H1 (cell line): ENCODE measurements around the gene MCM7. TPM values are rescaled to one million over a fixed set of nuclear protein-coding genes. Genes with fewer than 3 reads are reported as not detected.

Experiments
- CTCF ChIA-PET: fragments of 300-600 bp; sonication (Branson Sonifier 250); formaldehyde crosslinking; loops from one replicate; lab custom pipeline; 2021; ENCODE audit not compliant: partially characterized antibody; lab: Charles Lee
- POLR2A ChIA-PET: fragments of 300-600 bp; sonication (Branson Sonifier 250); formaldehyde crosslinking; loops from one replicate; lab custom pipeline; 2021; ENCODE audit warnings: inconsistent platforms; ENCODE audit not compliant: partially characterized antibody; lab: Charles Lee
- DNase-seq, 2 experiments: peaks; one replicate each; pipeline versions ENCODE4 v3.0.0 to v3.0.0-alpha.2; 2010 to 2022; ENCODE audit warnings: low spot score in 2 of 2, low read depth in 1 of 2, mixed read lengths in 1 of 2
- FAIRE-seq: peaks from 2 replicates; lab custom pipeline; 2011; peaks lifted over from hg19 to GRCh38; lab: Jason Lieb, UNC
- H2AFZ ChIP-seq: 2 replicates; pipeline ENCODE4 v1.8.1; 2012; ENCODE audit warnings: low read length, inconsistent platforms
- H2AK5ac ChIP-seq: 2 replicates; pipeline ENCODE4 v1.6.1; 2013; ENCODE audit warnings: low read depth, low read length
- H2BK120ac ChIP-seq: replicated peaks from 2 replicates; pipeline ENCODE3; 2013; ENCODE audit warnings: low read depth, low read length, inconsistent platforms
- H2BK12ac ChIP-seq: 2 replicates; pipeline ENCODE4 v1.6.1; 2013; ENCODE audit warnings: low read depth, low read length
- H2BK15ac ChIP-seq: 2 replicates; pipeline ENCODE4 v1.6.1; 2013; ENCODE audit warnings: low read length
- H2BK20ac ChIP-seq: 2 replicates; pipeline ENCODE4 v1.6.1; 2013; ENCODE audit warnings: low read length
- H2BK5ac ChIP-seq: 2 replicates; pipeline ENCODE4 v1.6.1; 2013; ENCODE audit warnings: low read depth, low read length
- H3K14ac ChIP-seq: 2 replicates; pipeline ENCODE4 v1.6.1; 2013; ENCODE audit warnings: inconsistent platforms; ENCODE audit not compliant: insufficient read length
- H3K18ac ChIP-seq: 2 replicates; pipeline ENCODE4 v1.6.1; 2013; ENCODE audit warnings: low read length; ENCODE audit errors: extremely low read depth
- H3K23ac ChIP-seq: 2 replicates; pipeline ENCODE4 v1.6.1; 2013; ENCODE audit warnings: inconsistent platforms; ENCODE audit not compliant: insufficient read length
- H3K23me2 ChIP-seq: 2 replicates; pipeline ENCODE4 v1.6.1; 2013; ENCODE audit warnings: low read depth, low read length
- H3K27ac ChIP-seq: 2 replicates; pipeline ENCODE4 v1.6.1; 2011; ENCODE audit warnings: low read depth, low read length, inconsistent platforms
- H3K27me3 ChIP-seq, 4 experiments: replicated peaks in 1 of 4; 1 replicate in 1 of 4; 2 replicates in 3 of 4; pipeline versions ENCODE4 v1.6.1 to v1.8.1; 2011 to 2013; ENCODE audit warnings: low read length in 3 of 4, mild to moderate bottlenecking in 3 of 4, inconsistent platforms in 2 of 4, mixed read lengths in 2 of 4, moderate library complexity in 1 of 4; ENCODE audit not compliant: control insufficient read depth in 3 of 4, insufficient read depth in 3 of 4; ENCODE audit errors: extremely low read depth in 1 of 4
- H3K36me3 ChIP-seq, 4 experiments: 2 replicates each; pipeline versions ENCODE4 v1.6.1 to v1.8.1; 2011 to 2013; ENCODE audit warnings: mild to moderate bottlenecking in 4 of 4, low read length in 3 of 4, moderate library complexity in 2 of 4, control low read depth in 1 of 4, inconsistent platforms in 1 of 4; ENCODE audit not compliant: insufficient read depth in 4 of 4, control insufficient read depth in 2 of 4
- H3K4ac ChIP-seq: replicated peaks from 2 replicates; pipeline ENCODE3; 2013; ENCODE audit warnings: low read length, low read depth, mixed read lengths, inconsistent platforms; ENCODE audit not compliant: insufficient read length
- H3K4me1 ChIP-seq, 4 experiments: replicated peaks in 1 of 4; 1 replicate in 1 of 4; 2 replicates in 3 of 4; pipeline versions ENCODE4 v1.6.1 to v1.8.1; 2011 to 2013; ENCODE audit warnings: low read length in 3 of 4, inconsistent platforms in 2 of 4, mixed read lengths in 1 of 4; ENCODE audit not compliant: insufficient read depth in 4 of 4, control insufficient read depth in 3 of 4
- H3K4me2 ChIP-seq, 2 experiments: 2 replicates each; pipeline versions ENCODE4 v1.6.1 to v1.8.1; 2011 to 2013; ENCODE audit warnings: low read depth in 2 of 2, low read length in 2 of 2, control low read depth in 1 of 2, inconsistent platforms in 1 of 2, mild to moderate bottlenecking in 1 of 2; ENCODE audit not compliant: insufficient read depth in 1 of 2
- H3K4me3 ChIP-seq, 4 experiments: fragments of 200-600, 300-600 bp in 1 of 4; sonication (generic), shearing (Covaris generic), sonication (Bioruptor Twin) in 1 of 4; 2 replicates each; pipeline versions ENCODE4 v1.5.1 to v1.8.1; 2011 to 2016; ENCODE audit warnings: low read length in 4 of 4, low read depth in 3 of 4, control low read depth in 2 of 4, inconsistent platforms in 2 of 4, mild to moderate bottlenecking in 2 of 4, mixed read lengths in 1 of 4, moderate library complexity in 1 of 4; ENCODE audit not compliant: insufficient read depth in 2 of 4; ENCODE audit errors: extremely low read depth in 1 of 4
- H3K56ac ChIP-seq: replicated peaks from 2 replicates; pipeline ENCODE3; 2013; ENCODE audit warnings: low read depth, mild to moderate bottlenecking, mixed read lengths, low read length, inconsistent platforms; ENCODE audit not compliant: insufficient read length
- H3K79me1 ChIP-seq: 2 replicates; pipeline ENCODE4 v1.6.1; 2013; ENCODE audit warnings: low read depth, low read length, control low read depth
- H3K79me2 ChIP-seq, 2 experiments: 2 replicates each; pipeline versions ENCODE4 v1.6.1 to v1.8.1; 2012 to 2013; ENCODE audit warnings: low read length in 2 of 2, mild to moderate bottlenecking in 2 of 2, inconsistent platforms in 1 of 2; ENCODE audit not compliant: insufficient read depth in 2 of 2, control insufficient read depth in 1 of 2
- H3K9ac ChIP-seq, 4 experiments: replicated peaks in 1 of 4; 1 replicate in 1 of 4; 2 replicates in 3 of 4; pipeline versions ENCODE4 v1.6.1 to v1.8.1; 2011 to 2013; ENCODE audit warnings: low read depth in 3 of 4, low read length in 3 of 4, control low read depth in 2 of 4, mild to moderate bottlenecking in 2 of 4, moderate library complexity in 2 of 4, inconsistent platforms in 1 of 4; ENCODE audit errors: extremely low read depth in 1 of 4
- H3K9me3 ChIP-seq, 2 experiments: 2 replicates each; pipeline versions ENCODE4 v1.6.1 to v1.8.1; 2012 to 2013; ENCODE audit warnings: mild to moderate bottlenecking in 2 of 2, moderate library complexity in 2 of 2, control low read depth in 1 of 2, inconsistent platforms in 1 of 2, low read depth in 1 of 2, low read length in 1 of 2, mixed read lengths in 1 of 2; ENCODE audit not compliant: insufficient read depth in 2 of 2
- H4K20me1 ChIP-seq, 2 experiments: replicated peaks in 1 of 2; 2 replicates each; pipeline versions ENCODE3 to v1.8.1; 2011 to 2013; ENCODE audit warnings: inconsistent platforms in 2 of 2, low read length in 2 of 2, mild to moderate bottlenecking in 1 of 2; ENCODE audit not compliant: insufficient read depth in 2 of 2, control insufficient read depth in 1 of 2
- H4K5ac ChIP-seq: 2 replicates; pipeline ENCODE4 v1.6.1; 2013; ENCODE audit warnings: low read length, low read depth, mixed read lengths, inconsistent platforms; ENCODE audit not compliant: insufficient read length
- H4K8ac ChIP-seq: 2 replicates; pipeline ENCODE4 v1.8.0; 2013; ENCODE audit warnings: mild to moderate bottlenecking, moderate library complexity, low read length, inconsistent platforms; ENCODE audit not compliant: insufficient read depth; ENCODE audit errors: extremely low read depth
- H4K91ac ChIP-seq: replicated peaks from 2 replicates; pipeline ENCODE3; 2013; ENCODE audit warnings: low read length, mixed read lengths, inconsistent platforms; ENCODE audit not compliant: insufficient read length
- SUZ12 ChIP-seq: fragments of 200-600 bp; sonication (generic); IDR thresholded peaks from 2 replicates; pipeline ENCODE4 v1.6.1; 2012; ENCODE audit warnings: mild to moderate bottlenecking, inconsistent platforms, low read length, moderate library complexity, mixed read lengths
- TCF12 ChIP-seq: IDR thresholded peaks from 2 replicates; pipeline ENCODE4 v1.6.1; 2011; ENCODE audit warnings: low read depth, mild to moderate bottlenecking, low read length
- WGBS, 2 experiments: shearing (Covaris generic) in 1 of 2; methylation state at CpG; one replicate each; pipeline versions ENCODE4 v1.1.6 to v1.1.7; 2013 to 2015; ENCODE audit warnings: low lambda C conversion rate in 2 of 2, mixed read lengths in 2 of 2, inconsistent platforms in 1 of 2, low coverage in 1 of 2, missing lambda C conversion rate in 1 of 2; ENCODE audit not compliant: insufficient replicate concordance in 2 of 2, insufficient coverage in 1 of 2, insufficient read length in 1 of 2; ENCODE audit errors: extremely low coverage in 1 of 2, missing lambda C conversion rate in 1 of 2; 5-methylcytosine and 5-hydroxymethylcytosine counted together
- long read RNA-seq, 2 experiments: library from RNA in 1 of 2; library from capped mRNA in 1 of 2; stranded (forward); transcript quantifications; one replicate each; pipeline ENCODE4 v2.0.0, GENCODE V29; 2021; ENCODE audit warnings: inconsistent platforms in 1 of 2
- polyA minus RNA-seq, 3 experiments: library from RNA; depleted of rRNA, polyadenylated mRNA; stranded (reverse); fragments of >200 nt; gene quantifications; 1 replicate in 2 of 3; 2 replicates in 1 of 3; pipeline ENCODE4 v1.2.3, GENCODE V29; 2011
- polyA plus RNA-seq, 7 experiments: library from polyadenylated mRNA; depleted of rRNA in 3 of 7; stranded (reverse) in 5 of 7; unstranded in 2 of 7; fragments of >200 nt in 5 of 7; fragments of 200-250 nt in 2 of 7; gene quantifications; 1 replicate in 5 of 7; 2 replicates in 1 of 7; 4 replicates in 1 of 7; pipeline versions ENCODE4 v1.2.1 to v1.2.3, GENCODE V29; 2011 to 2013; ENCODE audit warnings: missing spikeins in 2 of 7, mixed read lengths in 2 of 7
- total RNA-seq: library from RNA; stranded (reverse); fragmentation: NEBNext Ultra II Directional; extraction: Animal tissue kit (Norgen Biotek cat#: 25700); gene quantifications from 2 replicates; pipeline ENCODE4 v1.2.1, GENCODE V29; 2021

Gene MCM7
- total RNA-seq, result 339 and 344 TPM in 2 replicates
- polyA plus RNA-seq (2011; rRNA removed), result 313 and 394 TPM in 2 replicates
- 370 TPM for polyA plus RNA-seq (2011; cell fraction: cytosol; rRNA removed)
- polyA plus RNA-seq (2011; cell fraction: nucleus; rRNA removed), result 732 TPM
- polyA plus RNA-seq (2012, experiment 1 of 2), result 297 to 387 TPM (median 352 TPM) in 4 replicates
- polyA plus RNA-seq (2012, experiment 2 of 2), result 212 TPM
- 254 TPM for polyA plus RNA-seq (2013, experiment 1 of 2)
- 229 TPM for polyA plus RNA-seq (2013, experiment 2 of 2)
- polyA minus RNA-seq (2011; rRNA and poly(A)+ RNA removed), result 344 and 385 TPM in 2 replicates
- polyA minus RNA-seq (2011; cell fraction: cytosol; rRNA and poly(A)+ RNA removed), result 320 TPM
- polyA minus RNA-seq (2011; cell fraction: nucleus; rRNA and poly(A)+ RNA removed), result 348 TPM
- long read RNA-seq, experiment 1, transcript MCM7-201 (15 exons, 2,957 nt), result major isoform, 57 of 336 reads
- long read RNA-seq, experiment 1, partial matches to known transcripts, result 267 of 336 reads
- long read RNA-seq, experiment 1, other reads (novel, unspliced or antisense), result 11 of 336 reads
- long read RNA-seq, experiment 2, transcript MCM7-201 (15 exons, 2,957 nt), result major isoform, 218 of 375 reads
- long read RNA-seq, experiment 2, partial matches to known transcripts, result 138 of 375 reads
- long read RNA-seq, experiment 2, other reads (novel, unspliced or antisense), result 17 of 375 reads

- no peak for FAIRE-seq
- peak within 1 kb of the TSS; percentile 99 for H4K91ac ChIP-seq
- peak; percentile 94 to 98 for DNase-seq
- ChIA-PET CTCF (interaction anchor here (0.6 to 5.9 kb wide), 8 partner anchors 9 to 29 kb away, joined by 3 to 55 read pairs (median 5); partner anchors contain the start of gene MBLAC1), POLR2A (interaction anchor here (0.6 to 20.0 kb wide), 50 partner anchors 13 to 789 kb away, joined by 3 to 722 read pairs (median 4); partner anchors contain the start of genes AZGP1, BUD31, CNPY4 and COPS6)
- no peak within 1 kb of the TSS for H2BK20ac ChIP-seq
- H3K9ac ChIP-seq, result peak within 1 kb of the TSS; percentile 98 to 100 (median 100)
- peak within 1 kb of the TSS; percentile 97 for H2BK5ac ChIP-seq
- peaks cover 0 to 8% (median 3%) of the 10 kb centered on the region in 4 experiments; a peak in 3 of 7 replicates for H3K4me1 ChIP-seq
- peaks cover 8% of the 10 kb centered on the region for H3K79me1 ChIP-seq
- peak within 1 kb of the TSS; percentile 76 to 97 (median 84) for H3K4me3 ChIP-seq
- no peak within 1 kb of the TSS for H2AFZ ChIP-seq
- no peaks in the 10 kb centered on the region for H3K9me3 ChIP-seq
- no peaks in the 10 kb centered on the region; the same call in 1 of the 2 replicates for H3K23me2 ChIP-seq
- H3K23ac ChIP-seq, result no peak within 1 kb of the TSS
- H3K27ac ChIP-seq, result peak within 1 kb of the TSS; percentile 98
- H4K5ac ChIP-seq, result peak within 1 kb of the TSS; percentile 99
- H3K4me2 ChIP-seq, result peak within 1 kb of the TSS; percentile 77 to 85
- H2BK12ac ChIP-seq, result peak within 1 kb of the TSS; percentile 18; the same call in 1 of the 2 replicates
- no peak within 1 kb of the TSS for H3K14ac ChIP-seq
- no peaks in the 10 kb centered on the region for H3K27me3 ChIP-seq
- H4K8ac ChIP-seq, result peak within 1 kb of the TSS; percentile 100
- peak within 1 kb of the TSS; percentile 92; the same call in 1 of the 2 replicates for H2BK15ac ChIP-seq
- peaks cover 32 to 46% (median 34%) of the 10 kb centered on the region in 4 experiments for H3K36me3 ChIP-seq
- peaks cover 9 to 49% of the 10 kb centered on the region in 2 experiments for H3K79me2 ChIP-seq
- no peak within 1 kb of the TSS for H2BK120ac ChIP-seq
- H3K56ac ChIP-seq, result peak within 1 kb of the TSS; percentile 91
- H2AK5ac ChIP-seq, result peak within 1 kb of the TSS; percentile 66
- 1% methylated on average over 61 of the region's 80 CpGs; no CpG with 5 or more reads in 1 of the 2 experiments for WGBS, 2 experiments
- peak within 1 kb of the TSS; percentile 99 for H3K4ac ChIP-seq
- H4K20me1 ChIP-seq, result peaks cover 8 to 13% of the 10 kb centered on the region in 2 experiments
- peak within 1 kb of the TSS; percentile 99 for H3K18ac ChIP-seq
- TF ChIP-seq TCF12 (no peak), SUZ12 (no peak)
These were observed at the start of gene MCM7, which contains the start of gene AP4M1 for GRCh38 chr7:100101016-100101862. MCM7 (minus strand) TSS chr7:100101397; CDS start chr7:100101294, 103 bp downstream. AP4M1 (plus strand) TSS chr7:100101643; CDS start chr7:100101715, 72 bp downstream.
